Measurements from ENCODE around the gene HMG20A. TPM values are rescaled to one million over a fixed set of nuclear protein-coding genes. Genes with fewer than 3 reads are reported as not detected.
"Not testable (repeated sequence)": the region's sequence is repeated elsewhere in the genome, so short reads cannot be mapped to it uniquely, and the experiment has no call there.

Gene HMG20A
- total RNA-seq, 1 donor from 2014 or later = 45.3 TPM

DNA sequence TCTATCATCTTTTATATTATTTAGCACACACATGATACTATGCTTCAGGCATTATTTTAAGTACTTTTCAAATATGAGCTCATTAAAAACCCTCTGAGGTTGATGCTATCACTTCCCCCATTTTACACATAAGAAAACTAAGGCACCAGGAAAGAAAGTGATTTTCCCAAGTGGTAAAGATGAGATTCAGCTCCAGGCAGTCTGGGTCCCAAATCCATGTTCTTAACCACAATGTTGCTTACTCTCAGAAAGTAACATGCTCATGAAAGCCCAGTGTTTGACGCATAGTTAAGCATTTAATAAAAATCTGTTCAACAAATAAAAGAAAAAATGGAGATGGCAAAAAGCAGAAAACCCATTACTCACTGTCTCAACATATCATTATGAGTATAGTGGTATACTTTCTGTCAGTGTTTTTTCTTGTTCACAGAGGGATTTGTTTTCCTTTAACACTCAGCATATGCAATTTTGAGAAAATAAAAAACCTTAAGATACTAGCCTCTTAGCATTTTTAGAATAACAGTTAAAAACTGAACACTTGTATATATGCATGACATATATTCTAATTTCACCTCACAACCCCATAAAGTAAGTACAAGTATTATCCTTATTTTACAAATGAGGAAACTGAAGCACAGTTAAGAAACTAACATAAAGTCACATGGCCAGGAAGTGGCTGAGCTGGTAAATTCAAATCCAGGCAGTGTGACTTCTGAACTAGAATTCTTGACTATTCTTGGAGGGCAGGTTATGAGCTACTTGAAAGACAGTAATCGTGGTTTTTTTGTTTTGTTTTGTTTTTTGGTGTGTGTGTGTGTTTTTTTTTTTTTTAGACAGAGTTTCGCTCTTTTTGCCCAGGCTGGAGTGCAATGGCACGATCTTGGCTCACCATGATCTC lies 11.2 kb upstream of the HMG20A start:
- no peak for DNase-seq

DNA sequence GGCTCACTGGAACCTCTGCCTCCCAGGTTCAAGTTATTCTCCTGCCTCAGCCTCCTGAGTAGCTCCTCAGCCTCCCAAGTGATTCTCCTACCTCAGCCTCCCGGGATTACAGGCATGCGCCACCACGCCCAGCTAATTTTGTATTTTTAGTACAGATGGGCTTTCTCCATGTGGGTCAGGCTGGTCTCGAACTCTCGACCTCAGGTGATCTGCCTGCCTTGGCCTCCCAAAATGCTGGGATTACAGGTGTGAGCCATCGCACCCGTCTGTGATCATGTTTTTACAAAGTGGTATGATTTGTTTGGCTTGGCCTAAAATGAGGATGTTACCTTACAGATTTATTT lies 10.6 kb upstream of the HMG20A start:
- not testable (repeated sequence) for DNase-seq

- DNase-seq = no peak
These were observed 9.7 kb upstream of the HMG20A start for GRCh38 chr15:77410701-77411618.

DNA sequence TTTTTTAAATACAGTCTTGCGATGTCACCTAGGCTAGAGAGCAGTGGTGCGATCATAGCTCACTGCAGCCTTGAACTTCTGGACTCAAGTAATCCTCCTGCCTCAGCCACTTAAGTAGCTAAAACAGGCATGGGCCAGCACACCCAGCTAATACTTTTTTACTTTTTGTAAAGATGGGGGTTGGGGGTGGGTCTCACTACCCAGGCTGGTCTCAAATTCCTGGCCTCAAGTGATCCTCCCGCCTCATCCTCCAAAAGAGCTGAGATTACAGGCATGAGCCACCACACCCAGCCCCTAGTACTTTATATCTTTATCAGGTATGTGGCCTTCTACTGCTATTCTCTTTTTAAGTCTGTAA lies 9.1 kb upstream of the HMG20A start:
- no peak for DNase-seq

- no peak for DNase-seq
These were observed 7.6 kb upstream of the HMG20A start for GRCh38 chr15:77412972-77413698.

- DNase-seq = no peak
These were observed 6.9 kb upstream of the HMG20A start for GRCh38 chr15:77413699-77414349.

DNA sequence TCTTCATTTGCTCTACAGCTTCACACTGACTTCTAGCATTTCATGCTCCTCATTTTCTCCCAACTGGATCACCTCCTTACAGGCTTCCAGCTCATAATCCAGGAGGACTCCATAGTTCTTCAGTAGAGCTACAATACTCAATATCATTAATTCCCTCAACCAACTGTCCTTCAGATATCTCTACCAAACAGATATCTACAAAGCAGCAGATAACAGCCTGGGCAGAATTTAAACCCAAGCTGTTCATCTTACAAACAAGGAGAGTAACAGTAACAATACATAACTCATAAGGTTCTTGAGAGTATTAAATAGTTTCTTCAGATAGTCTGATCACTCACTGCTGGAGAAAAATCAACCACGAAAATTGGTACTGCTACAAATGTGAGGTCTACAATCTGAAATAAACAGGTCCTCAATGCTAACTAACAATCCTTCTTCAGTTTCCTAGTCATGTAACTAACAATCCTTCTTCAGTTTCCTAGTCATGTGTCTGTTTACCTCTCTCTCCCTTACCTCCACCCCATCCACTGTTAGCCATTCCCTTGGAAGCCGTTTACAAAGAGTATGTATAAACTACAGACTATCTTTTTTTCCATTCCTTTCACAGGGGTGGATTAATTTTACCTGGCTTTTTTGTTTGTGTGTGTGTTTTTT lies 5.8 kb upstream of the HMG20A start:
- DNase-seq = no peak

GRCh38 chr15:77415450-77416147 lies 5.1 kb upstream of the HMG20A start:
- no peak for DNase-seq

- DNase-seq = peak; percentile 34
These were observed 4.6 kb upstream of the HMG20A start for GRCh38 chr15:77416148-77416455.

DNA sequence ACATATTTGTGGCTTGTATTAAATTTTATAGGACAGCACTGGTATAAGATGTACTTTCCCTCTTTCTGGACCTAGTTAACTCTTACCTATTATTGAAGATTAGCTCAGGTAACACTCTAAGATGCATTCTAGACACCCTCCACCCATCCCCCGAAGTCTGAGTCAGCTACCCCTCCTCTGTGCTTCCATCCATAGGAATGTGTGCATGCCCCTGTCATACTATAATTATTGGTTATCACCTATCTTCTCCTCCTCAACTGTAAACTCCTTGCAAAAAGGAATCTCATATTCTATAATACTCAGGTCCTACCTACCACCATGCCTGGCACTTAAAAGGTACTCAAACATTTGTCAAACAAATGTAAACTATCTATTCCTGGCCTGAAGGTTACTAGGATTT lies 3.7 kb upstream of the HMG20A start:
- DNase-seq = no peak

DNA sequence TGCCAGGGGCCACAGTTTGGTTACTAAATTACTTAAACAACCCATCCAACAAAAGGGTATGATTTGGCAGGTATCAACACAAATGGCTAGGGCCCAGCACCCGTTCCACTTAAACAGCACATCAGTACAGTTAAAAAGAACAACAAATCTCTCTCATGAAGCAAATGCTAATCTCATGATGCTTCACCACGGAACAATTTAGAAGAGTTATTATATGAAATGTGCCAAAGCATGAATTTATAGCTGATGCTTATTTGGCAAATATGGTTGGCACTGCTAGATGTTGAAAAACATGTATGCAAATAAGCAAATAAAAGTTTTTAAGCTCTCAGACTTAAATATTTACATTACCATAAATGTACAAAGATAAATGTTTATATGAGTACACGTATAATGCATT lies 3.1 kb upstream of the HMG20A start:
- no peak for DNase-seq

DNA sequence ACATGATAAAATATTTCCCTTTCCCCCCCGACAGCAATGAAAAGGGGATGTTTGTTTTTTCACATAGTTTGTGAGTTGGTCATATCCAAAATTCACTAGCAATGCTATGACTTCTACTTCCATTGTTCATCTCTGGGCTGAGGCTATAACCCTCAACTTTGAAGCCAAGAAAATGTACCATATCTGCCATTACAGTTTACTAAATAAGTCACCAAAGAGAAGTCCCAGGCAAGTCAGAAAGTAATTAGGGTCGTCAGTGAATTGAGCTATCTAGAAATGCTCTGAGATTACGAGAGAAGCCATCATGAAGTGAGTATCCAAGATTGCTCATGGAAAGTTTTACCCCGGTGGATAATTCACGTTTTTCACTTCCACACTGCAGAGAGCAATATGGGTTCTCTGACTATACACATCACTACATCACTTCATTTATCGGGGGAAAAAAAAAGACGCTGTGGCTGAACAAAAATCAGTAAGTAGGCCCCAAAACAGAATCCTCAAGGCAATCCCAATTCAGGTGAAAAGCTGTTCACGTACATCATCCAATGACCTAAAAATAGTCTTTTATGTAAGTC lies 2.2 kb upstream of the HMG20A start:
- DNase-seq = no peak

GRCh38 chr15:77418966-77419835 lies 1.5 kb upstream of the HMG20A start:
- DNase-seq = peak; percentile 66

DNA sequence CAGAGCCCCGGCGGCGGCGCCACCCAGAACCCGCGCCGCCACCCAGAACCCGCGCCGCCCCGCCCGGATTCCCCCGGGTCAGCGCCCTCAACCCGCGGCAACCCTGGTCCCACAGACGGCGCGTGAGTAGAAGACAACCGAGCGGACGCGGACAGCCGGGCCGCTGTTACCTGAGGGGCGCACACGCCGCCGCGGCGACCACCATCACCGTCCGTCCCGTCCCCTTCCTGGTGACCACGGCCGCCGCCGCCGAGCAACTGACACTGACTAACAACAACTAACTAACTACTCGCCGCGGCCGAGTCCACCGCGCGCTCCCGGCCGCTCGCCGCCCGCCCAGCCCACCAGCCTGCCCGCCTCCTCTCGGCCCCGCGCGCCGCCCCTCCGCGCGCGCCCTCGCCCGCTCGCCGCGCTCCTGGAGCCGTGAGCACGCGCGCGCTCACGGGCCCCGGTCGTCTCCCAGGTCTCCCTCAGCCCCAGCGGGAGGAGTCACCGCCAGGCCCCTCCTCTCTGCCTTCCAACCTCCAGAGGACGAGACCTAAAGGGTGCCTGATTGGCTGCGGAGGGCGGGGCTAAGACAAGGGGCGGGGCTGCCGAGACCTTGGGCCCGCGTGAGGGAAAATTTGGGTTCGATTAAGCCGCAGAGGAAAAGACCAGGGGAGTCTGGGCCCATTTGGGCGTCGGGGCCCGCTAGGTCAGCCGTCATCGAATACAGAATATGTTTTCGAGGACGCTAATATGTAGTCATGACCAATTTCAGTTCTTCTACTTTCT lies 665 bp upstream of the HMG20A start, which contains the start of gene PEAK1:
Gene PEAK1, minus strand, starts transcription at position 269 of the 774 bp plus-strand sequence. CDS start 238,178 bp downstream, outside the sequence.
- DNase-seq = peak; percentile 100

GRCh38 chr15:77421370-77421700 lies 647 bp downstream of the HMG20A start:
- DNase-seq = no peak

DNA sequence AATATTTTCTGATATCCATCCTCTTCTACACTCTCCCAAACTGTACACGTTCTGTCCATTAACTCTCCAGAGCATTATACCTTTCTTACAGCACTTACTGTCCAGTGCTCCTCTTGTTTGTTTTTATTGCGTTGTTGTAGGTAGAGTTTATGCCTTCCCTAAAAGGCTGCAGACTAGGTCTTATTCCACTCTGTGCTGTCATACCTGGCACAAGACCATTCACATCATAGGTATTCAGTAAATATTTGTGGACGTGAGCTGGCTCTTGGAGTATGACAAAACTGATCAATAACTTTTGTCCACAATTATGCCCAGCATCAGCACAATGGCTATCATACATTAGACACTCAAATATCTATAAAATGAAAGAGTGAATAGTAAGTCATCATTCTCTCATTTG lies 4.4 kb downstream of the HMG20A start:
- DNase-seq = no peak

- DNase-seq = no peak
These were observed 5.7 kb downstream of the HMG20A start for GRCh38 chr15:77426377-77426776.

DNA sequence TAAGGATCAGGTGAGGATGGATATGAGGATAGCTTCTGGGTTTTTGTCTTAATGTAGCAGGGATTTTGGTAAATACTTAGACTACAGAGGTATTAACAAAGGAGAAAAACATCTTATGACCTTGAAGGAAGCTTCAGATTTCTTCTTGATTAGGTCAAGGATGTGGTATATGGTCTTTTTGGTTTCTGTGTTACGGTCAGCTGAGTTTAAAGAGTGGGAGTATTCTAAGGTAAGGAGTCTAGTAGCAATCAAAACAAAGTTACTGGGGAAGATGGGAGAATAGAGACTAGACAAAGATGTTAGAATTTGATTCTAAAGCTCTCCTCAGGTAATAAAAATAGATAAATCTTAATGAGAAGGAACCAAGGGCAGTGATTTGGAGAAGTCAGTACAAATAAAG lies 6.2 kb downstream of the HMG20A start:
- no peak for DNase-seq

GRCh38 chr15:77430213-77430612 lies 9.5 kb downstream of the HMG20A start:
- DNase-seq = no peak
